ENCODE measurements around the gene GTF2F2.

The GTF2F2 gene

GRCh38 chr13:45119991-45120864, at the start of gene GTF2F2:
TSS of gene GTF2F2 (plus strand) at chr13:45120510. CDS start at chr13:45120656, 146 bp downstream.
- peak; percentile 77 for DNase-seq (ENCODE audit: low read depth)

- no peak for DNase-seq (ENCODE audit: low read depth)
These were observed 46.5 kb upstream of the GTF2F2 start for GRCh38 chr13:45073809-45074208.

GRCh38 chr13:45074721-45075120, 45.6 kb upstream of the GTF2F2 start:
- DNase-seq (ENCODE audit: low read depth), result no peak

GRCh38 chr13:45078003-45078402, 42.3 kb upstream of the GTF2F2 start:
- DNase-seq (ENCODE audit: low read depth), result no peak

- no peak for DNase-seq (ENCODE audit: low read depth)
These were observed 37.3 kb upstream of the GTF2F2 start for GRCh38 chr13:45082964-45083363.

- no peak for DNase-seq (ENCODE audit: low read depth)
These were observed 35.8 kb upstream of the GTF2F2 start for GRCh38 chr13:45084515-45084914.

GRCh38 chr13:45086484-45086883, 33.8 kb upstream of the GTF2F2 start:
- no peak for DNase-seq (ENCODE audit: low read depth)

GRCh38 chr13:45092663-45093062, 27.6 kb upstream of the GTF2F2 start:
- DNase-seq (ENCODE audit: low read depth), result no peak

GRCh38 chr13:45100573-45101262, 19.6 kb upstream of the GTF2F2 start:
- no peak for DNase-seq (ENCODE audit: low read depth)

- DNase-seq (ENCODE audit: low read depth), result no peak
These were observed 18.8 kb upstream of the GTF2F2 start for GRCh38 chr13:45101327-45102018.

- DNase-seq (ENCODE audit: low read depth), result no peak
These were observed 18.2 kb upstream of the GTF2F2 start for GRCh38 chr13:45102136-45102507.

GRCh38 chr13:45103449-45103848, 16.9 kb upstream of the GTF2F2 start:
- DNase-seq (ENCODE audit: low read depth), result no peak

- DNase-seq (ENCODE audit: low read depth), result no peak
These were observed 16.0 kb upstream of the GTF2F2 start for GRCh38 chr13:45104261-45104660.

GRCh38 chr13:45105895-45106294, 14.4 kb upstream of the GTF2F2 start:
- DNase-seq (ENCODE audit: low read depth), result no peak

- no peak for DNase-seq (ENCODE audit: low read depth)
These were observed 12.8 kb upstream of the GTF2F2 start for GRCh38 chr13:45107539-45107938.

GRCh38 chr13:45108716-45109101, 11.6 kb upstream of the GTF2F2 start:
- no peak for DNase-seq (ENCODE audit: low read depth)

- DNase-seq (ENCODE audit: low read depth), result no peak
These were observed 11.1 kb upstream of the GTF2F2 start for GRCh38 chr13:45109102-45109720.

GRCh38 chr13:45113233-45114224, 6.8 kb upstream of the GTF2F2 start:
- DNase-seq (ENCODE audit: low read depth), result no peak

GRCh38 chr13:45119469-45119990, 780 bp upstream of the GTF2F2 start:
- peak; percentile 66 for DNase-seq (ENCODE audit: low read depth)

GRCh38 chr13:45120967-45121831, 889 bp downstream of the GTF2F2 start:
- no peak for DNase-seq (ENCODE audit: low read depth)
